ENCODE data around the gene STK35. TPM values are rescaled to one million over a fixed set of nuclear protein-coding genes. Genes with fewer than 3 reads are reported as not detected.

STK35 gene
- total and polyA plus RNA-seq, 2 of the 8 experiments (the other 6 are each of a cell fraction or from before 2014, with no cell fraction given) = 24.9 to 45.0 TPM

GRCh38 chr20:2114990-2115681, 13.5 kb downstream of the STK35 start:
- H2BK15ac ChIP-seq (ENCODE audit: low read length) = no peak overlapping the region
- FAIRE-seq (no peak), DNase-seq (ENCODE audit: low read depth in 1 of 2, low spot score in 2 of 2) (no peak)
- no peak overlapping the region for H3K4me3 ChIP-seq (ENCODE audit: extremely low read depth in 1 of 4, insufficient read depth in 2 of 4, low read depth in 3 of 4, low read length in 4 of 4)
- no peak overlapping the region for H2BK20ac ChIP-seq (ENCODE audit: low read length)
- no peaks in the 10 kb centered on the region for H3K27me3 ChIP-seq (replicated peaks in 1 of 4; ENCODE audit: control insufficient read depth in 3 of 4, extremely low read depth in 1 of 4, insufficient read depth in 3 of 4, low read length in 3 of 4)
- no peak overlapping the region for H3K14ac ChIP-seq (ENCODE audit: insufficient read length)
- no peak overlapping the region for H2BK12ac ChIP-seq (ENCODE audit: low read depth, low read length)
- no peak overlapping the region for H3K9ac ChIP-seq (replicated peaks in 1 of 4; ENCODE audit: extremely low read depth in 1 of 4, low read depth in 3 of 4, low read length in 3 of 4)
- no peak overlapping the region for H4K8ac ChIP-seq (ENCODE audit: extremely low read depth, insufficient read depth, low read length)
- no peak overlapping the region for H3K4ac ChIP-seq (replicated peaks; ENCODE audit: insufficient read length, low read depth, low read length)
- no peaks in the 10 kb centered on the region for H3K4me1 ChIP-seq (replicated peaks in 1 of 4; ENCODE audit: control insufficient read depth in 3 of 4, insufficient read depth in 4 of 4, low read length in 3 of 4)
- peaks cover 4 to 32% of the 10 kb centered on the region in 2 experiments for H4K20me1 ChIP-seq (replicated peaks in 1 of 2; ENCODE audit: control insufficient read depth in 1 of 2, insufficient read depth in 2 of 2, low read length in 2 of 2)
- ChIA-PET CTCF (ENCODE audit: partially characterized antibody) (interaction anchor here (0.8 to 2.5 kb wide), 3 partner anchors 23 to 350 kb away, joined by 3 to 7 read pairs (median 3); no protein-coding TSS in a partner anchor), POLR2A (ENCODE audit: partially characterized antibody) (interaction anchor here (1.2 to 6.4 kb wide), 2 partner anchors 10 to 13 kb away, joined by 3 to 30 read pairs; partner anchors contain the start of gene STK35)
- H2BK5ac ChIP-seq (ENCODE audit: low read depth, low read length) = no peak overlapping the region
- no peak overlapping the region for H3K27ac ChIP-seq (ENCODE audit: low read depth, low read length)
- peaks cover 10 to 95% of the 10 kb centered on the region in 2 experiments; a peak in 3 of 4 replicates for H3K79me2 ChIP-seq (ENCODE audit: control insufficient read depth in 1 of 2, insufficient read depth in 2 of 2, low read length in 2 of 2)
- no peak overlapping the region for H2AFZ ChIP-seq (ENCODE audit: low read length)
- no peak overlapping the region for H2AK5ac ChIP-seq (ENCODE audit: low read depth, low read length)
- peaks cover 16% of the 10 kb centered on the region for H3K79me1 ChIP-seq (ENCODE audit: low read depth, low read length)
- no peak overlapping the region for H2BK120ac ChIP-seq (replicated peaks; ENCODE audit: low read depth, low read length)
- H4K5ac ChIP-seq (ENCODE audit: insufficient read length, low read depth, low read length) = no peak overlapping the region
- no peak overlapping the region for H3K56ac ChIP-seq (replicated peaks; ENCODE audit: insufficient read length, low read depth, low read length)
- no peak overlapping the region for H3K23ac ChIP-seq (ENCODE audit: insufficient read length)
- no peaks in the 10 kb centered on the region for H3K23me2 ChIP-seq (ENCODE audit: low read depth, low read length)
- no peak overlapping the region for H3K18ac ChIP-seq (ENCODE audit: extremely low read depth, low read length)
- TF ChIP-seq HDAC2 (IDR thresholded peaks at IDR 0.05; ENCODE audit: borderline replicate concordance in 1 of 2, low read depth in 2 of 2, low read length in 2 of 2) (no peak), SP1 (IDR thresholded peaks at IDR 0.05; ENCODE audit: low read depth, low read length) (no peak), CTCF (IDR thresholded peaks at IDR 0.05; ENCODE audit: control extremely low read depth in 1 of 3, insufficient read depth in 1 of 3, low read depth in 1 of 3, low read length in 3 of 3) (no peak), POLR2A (IDR thresholded peaks at IDR 0.05; ENCODE audit: control extremely low read depth in 1 of 2, low read depth in 2 of 2, low read length in 2 of 2) (no peak), BRCA1 (IDR thresholded peaks at IDR 0.05; ENCODE audit: low read depth, low read length) (no peak), RFX5 (IDR thresholded peaks at IDR 0.05; ENCODE audit: borderline replicate concordance, low read depth, low read length) (no peak), ATF2 (IDR thresholded peaks at IDR 0.05; ENCODE audit: low read length) (no peak), SUZ12 (IDR thresholded peaks at IDR 0.05; ENCODE audit: low read length) (no peak)
- H3K9me3 ChIP-seq (ENCODE audit: insufficient read depth in 2 of 2, low read depth in 1 of 2, low read length in 1 of 2) = no peaks in the 10 kb centered on the region
- WGBS, 2 experiments (ENCODE audit: extremely low coverage in 1 of 2, insufficient coverage in 1 of 2, insufficient read length in 1 of 2, insufficient replicate concordance in 2 of 2, low coverage in 1 of 2, low lambda C conversion rate in 2 of 2, missing lambda C conversion rate in 1 of 2) = 84% methylated on average over 2 of the region's 2 CpGs; no CpG with 5 or more reads in 1 of the 2 experiments
- no peak overlapping the region for H3K4me2 ChIP-seq (ENCODE audit: insufficient read depth in 1 of 2, low read depth in 2 of 2, low read length in 2 of 2)
- H4K91ac ChIP-seq (replicated peaks; ENCODE audit: insufficient read length, low read length) = no peak overlapping the region
- H3K36me3 ChIP-seq (ENCODE audit: control insufficient read depth in 2 of 4, insufficient read depth in 4 of 4, low read length in 3 of 4) = peaks cover 0 to 28% (median 15%) of the 10 kb centered on the region in 4 experiments; a peak in 7 of 8 replicates
